Right lobe of liver (tissue), 6 donors: Measurements from ENCODE around the gene PTCH2. TPM values are rescaled to one million over a fixed set of nuclear protein-coding genes. Genes with fewer than 3 reads are reported as not detected.

ENCODE experiments used
- ATAC-seq, 4 donors: fragments of 200-7000 bp; cut with Tn5 transposase; one replicate each; pipeline ENCODE4 v1.9.1; 2020; ENCODE audit warnings: mild to moderate bottlenecking in 4 of 4, moderate library complexity in 4 of 4
- DNase-seq, 3 donors: peaks; one replicate each; pipeline ENCODE4 v3.0.0-alpha.2; 2020
- H3K27ac ChIP-seq, 3 donors: fragments of 200-600 bp; one replicate each; pipeline ENCODE4 v1.8.0; 2022
- H3K27me3 ChIP-seq, 2 donors: fragments of 200-600 bp; one replicate each; pipeline ENCODE4 v1.8.0; 2022
- H3K36me3 ChIP-seq, 4 donors: fragments of 200-600 bp; sonication (generic) in 1 of 4; one replicate each; pipeline versions ENCODE4 v1.5.1 to v1.8.0; 2017 to 2022; ENCODE audit warnings: control low read depth in 1 of 4
- H3K4me1 ChIP-seq, 4 donors: fragments of 200-600 bp; sonication (generic) in 1 of 4; one replicate each; pipeline versions ENCODE4 v1.5.1 to v1.8.0; 2017 to 2022; ENCODE audit warnings: control low read depth in 1 of 4
- H3K4me3 ChIP-seq, 3 donors: fragments of 200-600 bp; one replicate each; pipeline ENCODE4 v1.8.0; 2022
- H3K9me3 ChIP-seq, 4 donors: fragments of 200-600 bp; sonication (generic) in 1 of 4; one replicate each; pipeline versions ENCODE4 v1.5.1 to v1.8.0; 2017 to 2022; ENCODE audit warnings: control low read depth in 1 of 4
- CTCF ChIP-seq, 4 donors: fragments of 200-600 bp in 3 of 4; fragments of 450-650 bp in 1 of 4; IDR thresholded peaks; one replicate each; pipeline versions ENCODE4 v1.5.1 to v1.8.0; 2016 to 2022; ENCODE audit warnings: antibody characterized with exemption in 4 of 4, mild to moderate bottlenecking in 2 of 4
- POLR2A ChIP-seq: fragments of 450-650 bp; IDR thresholded peaks from one replicate; pipeline ENCODE4 v1.6.1; 2017; ENCODE audit warnings: antibody characterized with exemption, mild to moderate bottlenecking
- WGBS: methylation state at CpG from one replicate; pipeline ENCODE4 v1.1.6; 2018; ENCODE audit warnings: low coverage, low lambda C conversion rate; ENCODE audit not compliant: insufficient coverage; ENCODE audit errors: missing lambda C conversion rate; 5-methylcytosine and 5-hydroxymethylcytosine counted together
- intact Hi-C, 2 donors: fragments of 100-400 bp; cut with DNase I; formaldehyde crosslinking; loops; one replicate each; pipeline versions ENCODE4 v1.11.2 to v1.14.1; 2022
- total RNA-seq, 6 experiments: library from RNA; depleted of rRNA in 2 of 6; stranded (reverse); fragments of >200 nt in 2 of 6; fragmentation: NEBNext Ultra II Directional in 3 of 6; extraction: Animal tissue kit (Norgen Biotek cat#: 25700) in 3 of 6; gene quantifications; one replicate each; pipeline versions ENCODE4 v1.1.0 to v1.2.4, GENCODE V29; 2016 to 2023
- donor health status: DM: no; HTN: yes; CAD: no.
- donor health status: DM: no; HTN: no; CAD: no.
- donor health status: DM: no; HTN: no; CAD: no.
- donor health status: DM: no; HTN: yes; CAD: no.
- donor health status: DM: no; HTN: yes; CAD: no.

The PTCH2 gene
- total RNA-seq, 6 experiments from 2014 or later = 0.19 to 0.68 (median 0.35) TPM

- no peak for DNase-seq
- Histone ChIP-seq H3K4me3 (no peak overlapping the region), H3K4me1 (no peaks in the 10 kb centered on the region), H3K27ac (no peak overlapping the region), H3K27me3 (no peaks in the 10 kb centered on the region), H3K9me3 (no peaks in the 10 kb centered on the region), H3K36me3 (no peaks in the 10 kb centered on the region)
- 58% methylated on average over 4 of the region's 13 CpGs for WGBS
- TF ChIP-seq POLR2A = no peak
- no peak for TF ChIP-seq CTCF (IDR thresholded peaks at IDR 0.05)
- intact Hi-C loops = loop anchor here in 1 of 2 donors (10.0 kb wide), 1 partner anchor 47 kb away; the partner anchor contains the start of gene BEST4
- ATAC-seq = no peak
These were observed 10.9 kb downstream of the PTCH2 start for GRCh38 chr1:44832056-44832705.

- intact Hi-C loops = loop anchor here in 1 of 2 donors (10.0 kb wide), 1 partner anchor 47 kb away; the partner anchor contains the start of gene BEST4
- 60% methylated on average over 4 of the region's 9 CpGs for WGBS
- no peak overlapping the region for H3K4me3 ChIP-seq
- no peak overlapping the region for H3K27ac ChIP-seq
- H3K4me1 ChIP-seq = no peaks in the 10 kb centered on the region
- H3K27me3 ChIP-seq = no peaks in the 10 kb centered on the region
- no peaks in the 10 kb centered on the region for H3K36me3 ChIP-seq
- TF ChIP-seq CTCF (IDR thresholded peaks at IDR 0.05) = no peak
- TF ChIP-seq POLR2A = no peak
- ATAC-seq (no peak), DNase-seq (peak in 1 of 3 donors; percentile 38)
- no peaks in the 10 kb centered on the region for H3K9me3 ChIP-seq
These were observed 11.5 kb downstream of the PTCH2 start for GRCh38 chr1:44831516-44831915.

GRCh38 chr1:44830900-44831304, 12.2 kb downstream of the PTCH2 start:
- intact Hi-C loops = loop anchor here in 1 of 2 donors (10.0 kb wide), 1 partner anchor 46 kb away; the partner anchor contains the start of gene BEST4
- no peak overlapping the region for H3K27ac ChIP-seq
- DNase-seq (peak in 1 of 3 donors; percentile 44), ATAC-seq (no peak)
- no peaks in the 10 kb centered on the region for H3K27me3 ChIP-seq
- no peak overlapping the region for H3K4me3 ChIP-seq
- H3K9me3 ChIP-seq = no peaks in the 10 kb centered on the region
- no peaks in the 10 kb centered on the region for H3K4me1 ChIP-seq
- TF ChIP-seq POLR2A (no peak), CTCF (IDR thresholded peaks at IDR 0.05) (no peak)
- WGBS = 71% methylated on average over 3 of the region's 10 CpGs
- no peaks in the 10 kb centered on the region for H3K36me3 ChIP-seq

- no peak for TF ChIP-seq CTCF (IDR thresholded peaks at IDR 0.05)
- no peak for TF ChIP-seq POLR2A
- peak in 1 of 3 donors; percentile 39 for DNase-seq
- H3K27ac ChIP-seq = no peak overlapping the region
- no peaks in the 10 kb centered on the region for H3K9me3 ChIP-seq
- no peak for ATAC-seq
- intact Hi-C loops = loop anchor here (5.0 to 10.0 kb wide), 2 partner anchors 37 to 45 kb away; partner anchors contain the start of gene BEST4 (in 1 of the 2)
- H3K27me3 ChIP-seq = no peaks in the 10 kb centered on the region
- no peaks in the 10 kb centered on the region for H3K36me3 ChIP-seq
- H3K4me3 ChIP-seq = no peak overlapping the region
- H3K4me1 ChIP-seq = no peaks in the 10 kb centered on the region
- WGBS = 70% methylated on average over 3 of the region's 12 CpGs
These were observed 13.3 kb downstream of the PTCH2 start for GRCh38 chr1:44829506-44830384.
